Stimulated activated CD4-positive, alpha-beta T cell treated with anti-CD3 and anti-CD28 coated beads, Interleukin-15, amount 100 ng/mL, for 1 hour (primary cell): ENCODE results near the gene RPTOR.

Experiments
- DNase-seq, 2 donors: peaks; one replicate each; pipeline ENCODE4 v3.0.0-alpha.2; 2020; ENCODE audit warnings: low read depth in 1 of 2, low spot score in 1 of 2

RPTOR gene

DNA sequence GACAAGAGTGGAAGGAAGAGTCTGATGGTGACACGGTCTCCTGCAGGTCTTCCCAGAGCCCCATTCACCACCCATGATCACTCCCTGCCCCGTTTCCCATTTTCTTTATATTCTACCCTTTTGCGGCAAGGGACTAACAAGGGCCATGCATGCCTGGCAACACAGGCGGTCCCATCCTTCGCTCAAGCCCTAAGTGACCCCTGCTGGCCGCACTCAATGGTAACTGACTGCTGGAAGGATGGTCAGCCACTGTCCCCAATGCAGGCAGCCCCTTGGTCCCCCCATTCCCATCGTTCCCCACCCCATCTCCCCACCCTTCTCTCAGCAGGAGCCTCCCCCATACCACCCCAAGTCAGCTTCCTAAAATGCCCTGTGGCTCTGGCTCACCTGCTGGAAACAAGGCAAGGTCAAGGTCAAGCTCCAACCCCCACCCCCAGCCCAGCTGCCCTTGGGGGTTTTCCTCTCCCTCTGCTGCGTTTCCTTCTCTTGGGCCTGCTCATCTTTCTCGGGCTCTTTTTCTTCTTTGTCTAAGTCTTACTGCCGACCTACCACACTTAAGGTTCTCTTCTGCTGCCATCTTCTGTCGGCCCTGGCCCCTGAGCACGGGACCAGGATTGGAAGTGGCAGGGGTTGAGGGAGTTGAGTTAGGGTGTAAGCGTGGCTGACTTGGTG, 116.0 kb downstream of the RPTOR start:
- no peak for DNase-seq

DNA sequence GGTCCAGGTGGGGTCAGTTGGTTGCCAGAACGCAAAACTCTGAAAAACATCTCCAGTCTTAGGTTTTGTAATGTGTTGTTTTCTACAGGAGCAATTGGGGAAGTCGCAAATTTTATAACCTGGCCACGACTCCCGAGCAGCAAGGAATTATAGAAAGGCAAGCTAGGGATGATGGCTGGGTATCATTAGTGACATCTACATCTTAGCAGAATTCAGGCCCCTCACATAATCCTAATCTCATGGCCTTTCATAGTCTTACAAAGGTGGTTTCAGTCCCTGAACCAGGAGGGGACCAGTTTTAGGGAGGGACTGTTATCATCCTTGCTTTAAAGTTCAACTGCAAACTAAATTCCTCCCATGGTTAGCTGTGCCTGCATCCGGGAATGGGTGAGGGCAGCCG, 117.9 kb downstream of the RPTOR start:
- DNase-seq, result no peak

DNA sequence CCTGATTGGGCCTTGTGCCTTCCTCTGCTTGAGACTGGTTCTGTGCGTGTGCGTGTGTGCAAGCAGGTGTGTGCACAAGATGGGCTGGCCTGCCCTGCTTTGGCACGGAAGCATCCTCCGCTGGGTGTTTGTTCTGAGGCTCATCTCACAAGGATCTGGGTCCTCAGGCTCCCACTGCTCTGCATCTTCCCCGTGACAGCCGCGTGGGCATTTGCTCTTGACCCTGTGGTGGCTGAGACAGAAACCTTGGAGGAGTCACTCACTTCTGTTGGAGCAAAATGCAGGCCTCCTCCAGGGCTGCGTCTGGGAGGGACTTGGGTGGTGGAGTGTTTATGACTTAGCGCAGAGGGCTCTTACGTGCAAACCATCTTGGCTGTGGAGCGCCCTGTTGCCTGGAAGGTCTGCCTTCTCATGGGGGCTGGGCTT, 119.2 kb downstream of the RPTOR start:
- DNase-seq, result no peak

DNA sequence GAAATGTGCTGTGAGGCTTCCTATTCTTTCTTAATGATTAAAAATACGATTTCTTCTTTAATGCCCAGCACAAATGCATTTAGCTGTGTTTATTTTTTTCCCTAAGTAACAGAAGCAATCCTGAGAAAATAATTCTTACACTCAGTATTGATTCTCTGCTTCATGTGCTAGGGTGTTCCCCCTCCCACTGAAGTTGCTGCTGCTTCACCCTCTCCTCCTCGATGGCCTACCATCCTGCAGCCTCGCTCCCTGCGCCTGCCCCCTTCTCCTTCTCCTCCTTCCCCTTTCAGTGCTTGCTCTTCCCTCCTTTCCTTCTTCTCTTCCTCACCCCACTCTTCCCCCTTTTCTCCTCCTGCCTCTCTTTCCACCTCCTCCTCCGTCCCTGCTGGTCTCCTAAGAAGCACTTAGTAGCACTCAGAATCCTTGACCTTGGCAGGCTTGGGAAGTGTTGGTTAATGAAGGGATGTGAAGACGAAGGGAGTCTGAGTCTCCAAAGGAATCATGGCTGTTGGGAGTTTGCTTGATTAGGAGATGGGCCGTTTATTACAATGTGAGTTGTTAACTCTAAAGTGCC, 119.7 kb downstream of the RPTOR start:
- no peak for DNase-seq

DNA sequence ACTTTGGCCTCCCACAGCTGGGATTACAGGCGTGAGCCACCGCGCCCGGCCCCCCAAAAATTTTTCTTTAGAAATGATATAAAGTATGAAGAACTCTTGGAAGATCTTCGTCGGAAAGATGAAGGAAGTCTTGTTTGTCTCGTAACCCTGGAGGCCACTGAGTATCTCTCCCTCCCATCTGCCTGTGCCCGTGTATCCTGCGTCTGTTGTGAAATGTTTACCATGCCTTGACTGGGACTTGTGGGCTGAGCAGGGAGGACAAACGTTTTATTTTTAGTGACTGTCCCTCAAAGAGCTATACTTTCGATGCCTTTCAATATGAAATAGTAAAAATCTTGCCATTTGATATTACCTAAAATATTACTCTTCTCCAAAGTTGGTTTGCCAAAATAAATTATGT, 121.2 kb downstream of the RPTOR start:
- DNase-seq, result no peak

DNA sequence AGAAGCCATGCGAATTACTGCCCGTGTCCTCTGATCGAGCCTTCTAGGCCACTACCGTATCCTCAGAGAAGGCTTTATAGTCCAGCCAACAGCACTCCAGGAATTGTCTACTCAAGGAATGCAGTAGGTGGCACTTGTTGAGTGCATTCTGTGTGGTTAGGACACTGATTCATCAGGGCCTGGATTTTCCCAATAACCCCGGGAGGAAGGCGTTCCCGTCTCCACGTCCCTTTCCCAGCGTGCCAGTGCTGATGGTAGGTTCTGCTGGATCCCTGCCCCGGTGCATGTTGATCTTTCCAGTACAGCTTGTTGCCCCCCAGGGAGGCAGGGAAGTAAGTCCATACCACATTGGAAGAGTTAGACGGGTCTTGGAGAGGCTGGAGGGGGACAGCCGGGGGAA, 122.2 kb downstream of the RPTOR start:
- no peak for DNase-seq

DNA sequence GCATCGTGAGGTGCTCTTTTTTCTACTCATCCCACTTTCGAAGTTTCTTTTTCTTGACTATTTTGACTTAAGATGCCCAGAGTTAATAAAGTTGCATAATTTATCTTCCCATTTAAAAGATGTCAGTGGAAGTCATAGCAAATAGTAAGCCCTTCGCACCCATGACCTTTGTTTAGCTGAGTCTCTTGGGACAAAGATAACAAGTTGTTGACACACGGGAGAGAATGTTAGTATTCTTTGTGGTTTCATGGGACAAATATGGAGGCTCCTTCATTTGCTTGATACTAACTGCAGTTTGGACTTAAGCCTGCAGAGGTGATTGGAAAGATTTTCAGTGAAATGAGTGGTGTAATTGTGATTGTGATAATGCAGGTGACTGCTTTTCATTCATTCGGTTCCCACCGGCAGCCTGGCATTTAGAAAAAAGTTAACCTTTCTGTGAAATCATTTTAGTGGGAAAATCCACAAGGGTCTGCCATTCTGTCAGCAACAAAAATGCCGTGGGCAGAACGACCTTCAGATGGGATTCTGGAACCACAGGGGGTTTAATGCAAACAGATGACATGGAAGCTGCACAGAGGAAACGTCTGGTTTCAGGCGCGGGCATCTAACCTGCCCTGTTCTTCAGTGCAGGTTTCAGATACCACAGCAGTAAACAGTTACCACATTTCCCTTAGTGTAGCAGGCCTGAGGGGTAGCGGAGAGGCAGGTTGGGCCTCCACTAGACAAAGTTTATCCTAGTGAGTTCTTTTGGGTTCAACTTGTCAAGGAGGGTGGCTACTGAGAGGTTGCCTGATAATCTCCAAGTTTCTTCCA, 123.0 kb downstream of the RPTOR start:
- DNase-seq, result no peak

DNA sequence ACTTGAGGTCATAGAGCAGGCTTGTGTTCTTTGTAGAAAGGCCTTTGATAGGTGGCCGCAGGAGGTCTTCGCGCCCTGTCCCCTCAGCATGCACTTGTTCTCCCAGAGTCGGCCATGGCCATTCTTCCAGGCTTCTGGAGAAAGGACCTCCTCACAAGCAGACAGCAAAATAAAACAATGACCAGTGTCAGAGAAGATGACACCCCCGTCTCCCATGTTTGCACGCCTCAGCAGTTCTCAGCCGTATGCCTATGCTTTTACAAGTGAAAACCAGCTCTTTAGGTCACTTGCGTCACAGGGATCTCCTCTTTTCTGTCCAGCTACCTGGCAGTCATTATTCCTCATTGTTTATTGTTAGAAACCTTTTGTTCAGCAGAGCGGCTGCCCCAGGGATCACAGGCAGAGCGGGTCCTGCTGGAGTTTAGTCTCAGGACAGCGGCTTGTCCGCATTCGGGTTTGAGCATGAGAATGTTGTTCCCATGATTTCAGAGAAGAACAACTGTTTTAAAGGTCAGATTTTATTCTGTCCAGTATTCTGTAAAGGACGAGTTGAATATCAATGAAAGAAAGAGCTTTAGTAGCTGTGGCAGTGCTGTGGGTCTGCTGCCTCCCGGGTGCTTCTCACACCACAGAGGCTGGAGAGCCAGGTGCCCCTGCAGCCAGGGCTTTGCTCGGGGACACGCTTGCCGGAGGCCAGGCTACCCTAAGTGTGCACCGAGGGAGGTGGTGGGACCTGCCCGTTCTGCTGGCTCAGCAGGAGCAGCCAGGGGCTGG, 123.9 kb downstream of the RPTOR start:
- no peak for DNase-seq

DNA sequence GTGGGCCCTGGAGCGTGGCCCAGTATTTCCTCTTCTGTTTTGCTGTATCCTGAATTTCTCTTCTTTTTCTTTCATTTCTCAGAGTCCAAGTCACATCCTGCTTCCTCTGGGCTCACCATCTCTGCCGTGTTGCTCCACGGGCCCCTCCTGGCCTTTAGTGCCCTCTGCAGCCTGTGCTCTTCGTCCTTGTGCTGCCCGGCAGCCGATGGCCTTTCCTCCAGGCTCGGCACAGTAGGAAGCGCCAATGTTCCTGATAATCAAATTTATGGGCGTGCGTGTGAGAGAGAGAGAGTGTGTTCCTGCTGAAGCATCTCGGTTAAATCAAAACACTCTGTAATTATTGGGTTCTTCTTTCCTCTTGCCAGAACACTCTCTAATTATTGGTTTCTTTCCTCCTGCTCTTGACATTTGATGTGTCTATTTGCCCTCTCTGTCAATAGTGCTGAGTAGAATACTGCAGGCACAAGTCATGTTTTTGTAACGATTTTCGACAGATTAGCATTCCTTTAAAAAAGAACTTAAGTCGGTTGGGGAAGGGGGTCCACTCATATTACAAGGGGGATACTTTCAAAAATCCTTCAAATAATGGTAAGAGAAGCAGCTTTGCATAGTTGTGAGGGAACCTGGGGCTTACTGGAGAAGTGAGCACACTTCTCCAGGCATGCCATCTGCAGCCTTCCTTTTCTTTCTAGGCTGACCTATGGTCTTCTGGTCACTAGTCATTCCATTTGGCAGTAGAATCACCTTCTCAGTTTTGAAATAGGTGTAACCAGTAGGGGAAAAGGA, 126.6 kb downstream of the RPTOR start:
- no peak for DNase-seq

DNA sequence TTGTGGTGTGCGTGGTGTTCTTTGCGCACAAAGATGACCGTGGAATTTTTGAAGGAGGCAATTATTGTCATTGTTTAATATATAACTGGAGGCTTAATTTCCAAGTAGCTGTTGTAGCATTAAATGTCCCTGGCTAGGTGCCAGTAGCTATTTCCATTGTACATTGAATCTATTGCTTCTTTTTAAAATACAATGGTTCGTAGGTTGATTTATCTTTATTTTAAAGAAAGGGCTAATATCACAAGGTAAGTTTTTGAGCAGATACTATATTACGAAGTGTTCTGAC, 127.1 kb downstream of the RPTOR start:
- no peak for DNase-seq

DNA sequence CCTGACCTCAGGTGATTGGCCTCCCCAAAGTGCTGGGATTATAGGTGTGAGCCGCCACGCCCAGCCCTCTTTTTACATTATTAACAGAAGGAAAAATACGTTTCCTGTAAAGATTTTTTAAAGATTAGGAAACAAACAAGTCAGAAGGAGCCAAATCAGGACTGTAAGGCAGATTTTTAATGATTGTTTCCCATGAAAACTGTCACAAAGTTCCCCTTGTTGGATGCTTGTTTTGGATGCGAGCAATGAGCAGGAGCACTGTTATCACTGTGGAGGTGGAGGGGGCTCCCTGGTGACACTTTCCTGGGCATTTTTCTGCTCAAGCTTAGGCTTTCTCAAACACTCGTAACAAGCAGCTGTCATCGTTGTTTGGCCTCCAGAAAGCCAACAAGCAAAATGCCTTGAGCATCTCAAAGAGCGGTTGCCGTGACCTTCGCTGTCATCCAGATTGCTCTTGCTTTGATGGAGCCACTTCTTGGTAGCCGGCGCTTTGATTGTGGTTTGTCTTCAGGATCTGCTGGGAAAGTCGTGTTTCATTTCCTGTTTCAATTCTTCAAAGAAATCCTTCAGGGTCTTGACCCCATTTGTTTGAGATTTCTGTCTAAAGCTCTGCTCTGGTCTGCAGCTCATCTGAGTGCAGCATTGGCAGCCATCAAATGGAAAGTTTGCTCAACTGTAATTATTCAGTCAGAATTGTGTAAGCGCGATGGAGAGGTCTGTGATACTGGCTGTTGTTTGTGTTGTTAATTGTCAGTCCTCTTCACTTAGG, 128.7 kb downstream of the RPTOR start:
- no peak for DNase-seq

DNA sequence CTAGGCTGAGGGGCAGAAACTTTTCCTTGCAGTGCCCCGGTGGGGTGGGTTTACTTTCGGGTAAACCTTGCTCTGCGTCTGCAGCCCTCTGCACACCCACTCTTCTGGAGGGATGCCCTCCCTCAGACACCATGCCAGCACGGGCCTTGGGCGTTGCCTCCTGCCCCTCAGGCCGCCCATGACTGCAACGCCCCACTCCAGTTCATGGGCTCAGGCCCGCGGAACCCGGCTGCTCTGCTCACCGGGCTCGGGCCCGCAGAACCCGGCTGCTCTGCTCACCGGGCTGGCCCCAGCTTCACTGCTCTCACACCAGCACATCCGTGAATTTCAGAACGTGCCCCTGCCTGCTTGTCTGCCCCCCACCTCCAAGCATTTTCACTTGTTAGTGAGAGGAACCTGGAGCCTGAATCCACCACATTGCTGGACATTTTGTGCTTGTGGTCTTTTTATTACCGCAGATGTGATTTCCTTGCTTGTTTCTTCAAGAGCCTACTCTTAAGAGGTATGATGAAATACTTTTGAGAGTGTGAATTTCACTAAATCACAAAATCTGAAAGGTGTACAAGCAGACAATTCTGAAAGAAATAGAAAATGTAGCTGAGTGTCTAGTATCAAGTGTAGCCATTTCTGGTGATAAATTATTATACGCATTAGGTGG, 130.9 kb downstream of the RPTOR start:
- no peak for DNase-seq

DNA sequence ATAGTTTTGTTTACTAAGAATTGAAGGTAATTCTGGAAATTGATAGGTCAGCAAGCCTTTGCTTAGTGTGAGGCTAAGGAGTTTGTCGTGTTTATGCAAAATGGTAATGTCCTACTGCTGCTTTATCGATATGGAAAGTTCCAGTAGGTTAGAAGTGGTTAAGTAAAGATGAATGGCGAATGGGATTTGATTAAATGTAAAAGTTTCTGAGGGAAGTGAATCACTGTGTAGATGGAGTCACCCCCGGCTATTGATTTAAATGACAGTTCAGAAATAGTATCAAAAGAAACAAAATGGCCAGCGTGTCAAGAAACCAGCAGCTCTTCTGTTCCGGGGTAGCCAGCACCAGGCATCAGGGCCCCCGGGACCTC, 131.4 kb downstream of the RPTOR start:
- DNase-seq, result no peak

DNA sequence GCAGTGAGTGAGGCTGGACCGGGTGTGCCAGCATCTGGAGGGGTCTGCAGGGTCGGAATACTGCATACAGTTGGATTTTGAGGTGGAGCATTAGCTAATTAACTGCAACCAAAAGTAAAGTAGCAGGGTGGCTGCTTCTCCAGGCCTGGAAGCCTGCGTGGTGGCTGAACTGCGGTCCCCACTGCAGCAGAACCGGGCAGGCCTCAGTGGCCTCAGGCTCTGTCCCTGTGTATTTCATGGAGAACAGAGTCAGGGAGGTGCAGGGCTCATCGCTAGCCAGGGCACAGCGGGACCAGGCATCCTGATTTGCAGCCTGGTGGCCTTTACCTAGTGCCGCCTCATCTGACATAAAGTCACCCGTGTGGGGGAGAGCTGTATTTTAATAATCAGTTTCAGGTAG, 131.9 kb downstream of the RPTOR start:
- no peak for DNase-seq

DNA sequence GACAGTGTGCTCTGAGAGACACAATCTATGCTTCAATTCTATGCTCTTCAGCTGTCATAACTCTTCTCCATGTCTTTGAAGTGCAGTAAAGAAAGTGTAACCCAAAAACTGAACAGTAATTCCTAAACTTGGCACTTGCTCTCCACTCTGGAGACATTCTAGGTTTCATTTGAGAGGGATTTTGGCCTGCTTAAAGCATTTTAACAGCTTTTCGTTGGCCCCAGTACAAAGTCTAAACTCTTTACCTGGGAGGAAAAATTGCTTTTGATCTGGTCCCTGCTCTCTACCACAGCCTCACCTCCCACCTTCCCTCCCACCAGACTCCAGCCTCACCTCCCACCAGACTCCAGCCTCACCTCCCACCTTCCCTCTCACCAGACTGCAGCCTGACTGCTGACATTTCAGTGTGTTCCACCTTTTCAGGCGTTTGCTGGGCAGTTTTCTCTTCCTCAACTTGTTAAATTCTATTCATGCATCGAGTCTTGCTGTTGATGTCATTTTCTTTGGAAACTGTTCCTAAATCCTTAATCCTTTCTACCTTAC, 132.6 kb downstream of the RPTOR start:
- DNase-seq, result no peak

DNA sequence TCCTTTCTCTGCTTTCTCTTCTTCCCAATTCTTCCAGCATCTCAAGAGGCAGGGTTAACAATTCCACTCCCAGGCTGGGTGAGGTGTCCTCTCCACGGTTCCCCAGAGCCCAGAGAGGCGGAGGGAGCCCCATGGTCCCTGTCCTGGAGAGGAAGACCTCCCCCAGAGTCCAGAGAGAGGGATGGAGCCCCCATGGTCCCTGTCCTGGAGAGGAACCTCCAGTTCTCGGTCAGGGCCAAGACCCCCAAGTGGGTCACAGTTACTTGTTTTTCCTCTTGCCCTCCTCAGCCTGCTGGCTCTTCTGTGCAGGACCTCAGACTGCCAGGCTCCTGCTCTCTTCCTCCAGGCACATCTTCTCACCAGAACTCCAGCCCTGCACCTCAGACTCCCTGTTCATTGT, 135.2 kb downstream of the RPTOR start:
- DNase-seq, result no peak

DNA sequence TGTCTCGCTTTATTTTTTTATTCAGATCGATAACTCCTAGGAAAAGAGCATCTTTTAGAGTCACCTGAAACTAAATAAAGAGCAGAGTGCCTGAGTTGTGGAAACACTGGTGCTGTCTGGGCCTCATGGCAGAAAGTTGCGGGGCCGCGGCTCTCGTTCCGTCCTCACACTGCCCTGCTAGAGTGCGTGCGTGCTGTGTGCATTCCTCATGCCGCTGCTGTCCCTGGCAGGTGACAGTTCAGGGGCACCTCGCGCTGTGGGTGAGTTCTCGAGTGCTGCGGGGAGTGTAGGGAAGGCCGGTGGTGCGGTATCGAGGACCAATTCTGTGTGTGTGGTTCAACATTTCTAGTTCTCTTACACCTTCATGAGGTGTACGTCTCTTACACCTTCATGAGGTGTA, 136.6 kb downstream of the RPTOR start:
- no peak for DNase-seq

DNA sequence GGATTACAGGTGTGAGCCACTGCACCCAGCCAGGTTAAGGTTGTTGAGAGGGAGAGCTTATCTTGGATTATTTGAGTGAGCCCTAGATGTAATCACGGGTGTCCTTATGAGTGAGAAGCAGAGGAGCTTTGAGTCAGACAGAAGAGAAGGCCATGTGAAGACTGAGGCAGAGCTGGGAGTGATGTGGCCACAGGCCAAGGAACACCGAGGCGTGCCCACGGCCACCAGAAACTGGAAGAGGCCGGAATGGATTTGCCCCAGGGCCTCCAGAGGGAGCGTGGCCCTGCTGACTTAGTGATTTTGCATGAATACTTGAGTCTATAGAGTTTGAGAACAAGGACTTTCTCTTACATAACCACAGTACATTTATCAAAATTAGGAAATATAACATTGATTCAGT, 137.7 kb downstream of the RPTOR start:
- no peak for DNase-seq

DNA sequence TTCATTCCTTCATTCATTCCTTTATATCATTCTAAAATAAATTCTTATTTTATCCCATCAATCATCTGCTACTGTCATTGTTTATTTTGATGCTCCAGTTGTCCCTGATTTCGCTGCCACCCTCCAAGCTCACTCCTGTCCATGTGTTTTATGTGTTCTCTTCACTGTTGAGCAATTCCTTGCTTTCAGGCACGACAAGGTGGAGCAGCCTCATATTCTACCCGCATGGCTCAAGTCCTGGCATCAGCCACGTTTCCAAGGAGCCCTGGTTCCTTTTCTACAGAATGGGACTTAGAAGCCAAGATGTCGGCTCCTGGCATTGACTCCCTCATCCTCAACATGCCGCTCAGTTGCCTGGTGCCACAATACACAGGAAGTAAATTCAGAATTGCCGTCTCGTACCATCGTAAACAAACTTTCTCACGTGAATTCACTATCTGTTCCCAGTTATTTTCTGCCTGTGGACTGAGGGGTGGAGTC, 139.0 kb downstream of the RPTOR start:
- no peak for DNase-seq

DNA sequence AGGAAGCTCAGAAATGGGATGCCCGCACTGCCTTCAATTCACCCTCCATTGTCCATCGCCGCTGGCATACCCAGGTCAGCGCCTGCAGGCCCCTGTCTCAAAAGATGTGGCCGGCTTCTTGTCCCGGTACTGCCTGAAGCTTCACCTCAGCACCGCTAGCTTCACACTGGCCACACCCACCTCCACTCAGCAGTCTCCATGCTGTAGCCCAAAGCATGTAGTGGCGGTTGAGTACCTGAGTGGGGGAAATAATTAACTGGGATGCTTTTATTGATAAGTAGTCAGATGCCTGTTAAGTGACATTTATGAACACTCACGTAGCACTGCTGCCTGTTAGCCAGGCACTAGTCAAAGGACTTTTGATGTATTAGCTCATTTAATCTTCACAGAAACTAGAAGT, 143.2 kb downstream of the RPTOR start:
- no peak for DNase-seq
